Loucy (cell line): ENCODE measurements around the gene TMCC2.

Experiments
- H2AFZ ChIP-seq: fragments of 200-600 bp; sonication (generic); 2 replicates; pipeline ENCODE4 v1.6.0; 2016; ENCODE audit warnings: antibody characterized with exemption, mild to moderate bottlenecking, low read length, moderate library complexity
- H3F3A ChIP-seq: fragments of 200-600 bp; 2 replicates; pipeline ENCODE4 v1.6.0; 2016; ENCODE audit warnings: antibody characterized with exemption, low read depth, mild to moderate bottlenecking
- H3K27me3 ChIP-seq: fragments of 200-600 bp; sonication (generic); 2 replicates; pipeline ENCODE4 v1.6.1; 2014; ENCODE audit warnings: low read length, mild to moderate bottlenecking; ENCODE audit not compliant: insufficient read depth, poor library complexity, severe bottlenecking
- H3K36me3 ChIP-seq: fragments of 200-600 bp; sonication (generic); 2 replicates; pipeline ENCODE4 v1.6.1; 2016; ENCODE audit warnings: low read length; ENCODE audit not compliant: insufficient read depth
- H3K4me1 ChIP-seq: fragments of 200-600 bp; sonication (generic); 2 replicates; pipeline ENCODE4 v1.5.1; 2014; ENCODE audit warnings: low read length, mild to moderate bottlenecking; ENCODE audit not compliant: insufficient read depth, poor library complexity, severe bottlenecking
- H3K4me2 ChIP-seq: fragments of 200-600 bp; sonication (generic); 2 replicates; pipeline ENCODE4 v1.6.0; 2014; ENCODE audit warnings: antibody characterized with exemption, low read length, low read depth, mild to moderate bottlenecking; ENCODE audit not compliant: poor library complexity, severe bottlenecking
- H3K4me3 ChIP-seq: fragments of 200-600 bp; sonication (generic); 2 replicates; pipeline ENCODE4 v1.5.1; 2014; ENCODE audit warnings: low read length, mild to moderate bottlenecking, mixed read lengths; ENCODE audit not compliant: poor library complexity, severe bottlenecking
- H3K79me2 ChIP-seq: fragments of 200-600 bp; sonication (generic); 2 replicates; pipeline ENCODE4 v1.6.1; 2014; ENCODE audit warnings: low read length; ENCODE audit not compliant: insufficient read depth
- H3K9ac ChIP-seq: fragments of 200-600 bp; sonication (generic); 2 replicates; pipeline ENCODE4 v1.6.0; 2014; ENCODE audit warnings: mild to moderate bottlenecking, low read depth, low read length, moderate library complexity; ENCODE audit not compliant: poor library complexity, severe bottlenecking
- H3K9me2 ChIP-seq: fragments of 200-600 bp; sonication (generic); replicated peaks from 2 replicates; pipeline ENCODE4 v1.6.1; 2016; ENCODE audit warnings: low read depth, low read length, mixed read lengths
- H3K9me3 ChIP-seq: fragments of 200-600 bp; sonication (generic); 2 replicates; pipeline ENCODE4 v1.6.1; 2014; ENCODE audit warnings: mild to moderate bottlenecking, antibody characterized with exemption, low read length, low read depth; ENCODE audit not compliant: insufficient read depth
- H4K20me1 ChIP-seq: fragments of 200-600 bp; sonication (generic); 2 replicates; pipeline ENCODE4 v1.6.0; 2014; ENCODE audit warnings: antibody characterized with exemption, low read length, mild to moderate bottlenecking; ENCODE audit not compliant: insufficient read depth, poor library complexity, severe bottlenecking
- EZH2phosphoT487 ChIP-seq: fragments of 200-600 bp; IDR thresholded peaks from 2 replicates; pipeline ENCODE4 v1.6.1; 2018; ENCODE audit warnings: antibody characterized with exemption, mild to moderate bottlenecking, moderate library complexity, borderline replicate concordance
- TF ChIP-seq, protein P1 (sequence below): fragments of 200-600 bp; sonication (generic); conservative IDR thresholded peaks from 2 replicates; pipeline ENCODE4 v1.5.1; 2014; ENCODE audit warnings: mild to moderate bottlenecking, antibody characterized with exemption, low read length

TMCC2 gene

GRCh38 chr1:205205055-205205454 is 22.7 kb upstream of the TMCC2 start:
- Histone ChIP-seq H3K9me2 (no peaks in the 10 kb centered on the region), H4K20me1 (peaks cover 14% of the 10 kb centered on the region), H3K79me2 (peaks cover 67% of the 10 kb centered on the region), H3K4me3 (no peak overlapping the region), H3K4me1 (peaks cover 25% of the 10 kb centered on the region), H3K36me3 (no peaks in the 10 kb centered on the region), H3F3A (no peaks in the 10 kb centered on the region; the same call in 1 of the 2 replicates), H3K4me2 (no peak overlapping the region), H3K9ac (no peak overlapping the region), H3K27me3 (no peaks in the 10 kb centered on the region), H2AFZ (no peak overlapping the region), H3K9me3 (no peaks in the 10 kb centered on the region)
- TF ChIP-seq, protein P1, sequence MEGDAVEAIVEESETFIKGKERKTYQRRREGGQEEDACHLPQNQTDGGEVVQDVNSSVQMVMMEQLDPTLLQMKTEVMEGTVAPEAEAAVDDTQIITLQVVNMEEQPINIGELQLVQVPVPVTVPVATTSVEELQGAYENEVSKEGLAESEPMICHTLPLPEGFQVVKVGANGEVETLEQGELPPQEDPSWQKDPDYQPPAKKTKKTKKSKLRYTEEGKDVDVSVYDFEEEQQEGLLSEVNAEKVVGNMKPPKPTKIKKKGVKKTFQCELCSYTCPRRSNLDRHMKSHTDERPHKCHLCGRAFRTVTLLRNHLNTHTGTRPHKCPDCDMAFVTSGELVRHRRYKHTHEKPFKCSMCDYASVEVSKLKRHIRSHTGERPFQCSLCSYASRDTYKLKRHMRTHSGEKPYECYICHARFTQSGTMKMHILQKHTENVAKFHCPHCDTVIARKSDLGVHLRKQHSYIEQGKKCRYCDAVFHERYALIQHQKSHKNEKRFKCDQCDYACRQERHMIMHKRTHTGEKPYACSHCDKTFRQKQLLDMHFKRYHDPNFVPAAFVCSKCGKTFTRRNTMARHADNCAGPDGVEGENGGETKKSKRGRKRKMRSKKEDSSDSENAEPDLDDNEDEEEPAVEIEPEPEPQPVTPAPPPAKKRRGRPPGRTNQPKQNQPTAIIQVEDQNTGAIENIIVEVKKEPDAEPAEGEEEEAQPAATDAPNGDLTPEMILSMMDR: no peak
- TF ChIP-seq EZH2phosphoT487: no peak

- Histone ChIP-seq H3K4me2 (peak overlapping the region; percentile 86), H3K79me2 (peaks cover 54% of the 10 kb centered on the region), H3K36me3 (no peaks in the 10 kb centered on the region), H3K4me1 (peaks cover 30% of the 10 kb centered on the region), H3K9me3 (no peaks in the 10 kb centered on the region), H3K27me3 (no peaks in the 10 kb centered on the region), H3K9ac (no peak overlapping the region), H4K20me1 (peaks cover 14% of the 10 kb centered on the region), H3F3A (no peaks in the 10 kb centered on the region), H2AFZ (no peak overlapping the region), H3K4me3 (peak overlapping the region; percentile 1), H3K9me2 (no peaks in the 10 kb centered on the region)
- TF ChIP-seq, protein P1: no peak
- no peak for TF ChIP-seq EZH2phosphoT487
Measured at GRCh38 chr1:205208811-205209210, 18.9 kb upstream of the TMCC2 start.

DNA sequence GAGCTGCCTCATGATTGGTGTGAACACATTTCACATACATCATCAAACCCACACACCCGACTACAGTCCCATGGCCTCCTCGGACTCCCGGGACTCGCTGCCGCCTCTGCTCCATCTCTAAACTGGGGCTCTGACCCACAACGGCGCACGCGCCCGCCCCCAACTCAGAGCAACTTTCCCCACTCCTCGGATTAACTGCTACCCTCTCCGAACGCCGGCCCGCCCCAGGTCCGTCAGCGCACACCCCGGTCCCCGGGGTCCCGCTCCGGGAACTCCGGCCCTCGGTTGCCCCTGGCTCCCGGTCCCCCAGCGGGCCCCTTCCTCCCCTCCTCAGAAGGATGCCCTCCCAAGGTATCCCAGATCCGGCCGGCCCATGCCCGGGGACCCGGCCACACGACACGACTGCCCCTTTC is 17.0 kb upstream of the TMCC2 start:
- H3K79me2 ChIP-seq: peaks cover 38% of the 10 kb centered on the region
- TF ChIP-seq EZH2phosphoT487: no peak
- TF ChIP-seq, protein P1: no peak
- H3K9me2 ChIP-seq: no peaks in the 10 kb centered on the region

More for the DNA sequence above, 17.0 kb upstream of the TMCC2 start:
- Histone ChIP-seq H3K27me3 (no peaks in the 10 kb centered on the region), H3K9ac (peak overlapping the region; percentile 82), H3K4me3 (peak overlapping the region; percentile 88), H4K20me1 (peaks cover 8% of the 10 kb centered on the region), H3K4me2 (peak overlapping the region; percentile 86), H3F3A (no peaks in the 10 kb centered on the region), H3K9me3 (no peaks in the 10 kb centered on the region), H2AFZ (peak overlapping the region; percentile 93), H3K4me1 (peaks cover 30% of the 10 kb centered on the region), H3K36me3 (no peaks in the 10 kb centered on the region)
